Kasumi-1 (cell line): ENCODE measurements around the gene NF1.

ENCODE experiments used
- DNase-seq, 2 experiments: peaks; one replicate each; lab custom pipeline; 2025; lab: John Stamatoyannopoulos, UW

NF1 gene

GRCh38 chr17:31404028-31404949 lies 309.5 kb downstream of the NF1 start:
- DNase-seq = peak; percentile 17 to 37

- no peak for DNase-seq
These were observed 311.2 kb downstream of the NF1 start for GRCh38 chr17:31405890-31406371.

GRCh38 chr17:31408586-31408985 lies 313.8 kb downstream of the NF1 start:
- DNase-seq = no peak

- DNase-seq = no peak
These were observed 317.0 kb downstream of the NF1 start for GRCh38 chr17:31411707-31412285.

- DNase-seq = no peak
These were observed 317.7 kb downstream of the NF1 start for GRCh38 chr17:31412511-31412910.

- DNase-seq = no peak
These were observed 318.5 kb downstream of the NF1 start for GRCh38 chr17:31413081-31413799.

GRCh38 chr17:31413874-31414549 lies 319.2 kb downstream of the NF1 start:
- DNase-seq = no peak

GRCh38 chr17:31414550-31414918 lies 319.8 kb downstream of the NF1 start:
- DNase-seq = no peak

GRCh38 chr17:31415004-31415454 lies 320.3 kb downstream of the NF1 start:
- DNase-seq = peak; percentile 70 to 75

GRCh38 chr17:31415640-31416502 lies 321.1 kb downstream of the NF1 start:
- no peak for DNase-seq

- DNase-seq = no peak
These were observed 321.7 kb downstream of the NF1 start for GRCh38 chr17:31416503-31416923.

- DNase-seq = no peak
These were observed 322.4 kb downstream of the NF1 start for GRCh38 chr17:31417051-31417792.

- DNase-seq = no peak
These were observed 324.1 kb downstream of the NF1 start for GRCh38 chr17:31418773-31419350.

GRCh38 chr17:31422443-31422842 lies 327.7 kb downstream of the NF1 start:
- DNase-seq = no peak

GRCh38 chr17:31424944-31425281 lies 330.1 kb downstream of the NF1 start:
- no peak for DNase-seq

GRCh38 chr17:31425282-31426040 lies 330.7 kb downstream of the NF1 start:
- no peak for DNase-seq
